Measurements from ENCODE around the gene ZMYM2.
A peak's percentile ranks its signal among the peaks of the same experiment; 100 is the strongest.

Gene ZMYM2

DNA sequence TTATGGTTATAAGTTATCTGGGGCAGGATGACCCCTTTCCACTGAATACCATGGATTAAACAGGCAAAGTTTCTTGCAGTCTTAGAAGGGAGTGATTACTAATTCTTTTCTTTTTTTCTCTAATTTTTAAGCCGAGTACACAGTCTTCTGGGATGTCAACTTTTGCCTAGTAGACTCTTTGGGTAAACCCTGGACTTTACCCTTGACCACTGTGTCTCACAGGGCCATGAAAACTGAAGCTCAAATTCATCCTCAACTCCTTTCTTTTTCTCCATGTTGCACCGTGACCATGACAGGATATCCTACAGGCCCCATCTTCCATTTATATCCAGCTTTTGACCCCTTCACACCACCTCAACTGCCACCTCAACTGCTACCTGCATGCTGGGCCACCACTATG, 150.5 kb downstream of the ZMYM2 start:
- H3K4me3 ChIP-seq (ENCODE audit: control insufficient read depth, low read depth, low read length) = no peak overlapping the region
- no peak for DNase-seq (ENCODE audit: low read depth)
- TF ChIP-seq, protein P1, sequence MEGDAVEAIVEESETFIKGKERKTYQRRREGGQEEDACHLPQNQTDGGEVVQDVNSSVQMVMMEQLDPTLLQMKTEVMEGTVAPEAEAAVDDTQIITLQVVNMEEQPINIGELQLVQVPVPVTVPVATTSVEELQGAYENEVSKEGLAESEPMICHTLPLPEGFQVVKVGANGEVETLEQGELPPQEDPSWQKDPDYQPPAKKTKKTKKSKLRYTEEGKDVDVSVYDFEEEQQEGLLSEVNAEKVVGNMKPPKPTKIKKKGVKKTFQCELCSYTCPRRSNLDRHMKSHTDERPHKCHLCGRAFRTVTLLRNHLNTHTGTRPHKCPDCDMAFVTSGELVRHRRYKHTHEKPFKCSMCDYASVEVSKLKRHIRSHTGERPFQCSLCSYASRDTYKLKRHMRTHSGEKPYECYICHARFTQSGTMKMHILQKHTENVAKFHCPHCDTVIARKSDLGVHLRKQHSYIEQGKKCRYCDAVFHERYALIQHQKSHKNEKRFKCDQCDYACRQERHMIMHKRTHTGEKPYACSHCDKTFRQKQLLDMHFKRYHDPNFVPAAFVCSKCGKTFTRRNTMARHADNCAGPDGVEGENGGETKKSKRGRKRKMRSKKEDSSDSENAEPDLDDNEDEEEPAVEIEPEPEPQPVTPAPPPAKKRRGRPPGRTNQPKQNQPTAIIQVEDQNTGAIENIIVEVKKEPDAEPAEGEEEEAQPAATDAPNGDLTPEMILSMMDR (IDR thresholded peaks at IDR 0.05; ENCODE audit: control insufficient read depth, insufficient read depth, low read depth, low read length, missing control alignments) = no peak

DNA sequence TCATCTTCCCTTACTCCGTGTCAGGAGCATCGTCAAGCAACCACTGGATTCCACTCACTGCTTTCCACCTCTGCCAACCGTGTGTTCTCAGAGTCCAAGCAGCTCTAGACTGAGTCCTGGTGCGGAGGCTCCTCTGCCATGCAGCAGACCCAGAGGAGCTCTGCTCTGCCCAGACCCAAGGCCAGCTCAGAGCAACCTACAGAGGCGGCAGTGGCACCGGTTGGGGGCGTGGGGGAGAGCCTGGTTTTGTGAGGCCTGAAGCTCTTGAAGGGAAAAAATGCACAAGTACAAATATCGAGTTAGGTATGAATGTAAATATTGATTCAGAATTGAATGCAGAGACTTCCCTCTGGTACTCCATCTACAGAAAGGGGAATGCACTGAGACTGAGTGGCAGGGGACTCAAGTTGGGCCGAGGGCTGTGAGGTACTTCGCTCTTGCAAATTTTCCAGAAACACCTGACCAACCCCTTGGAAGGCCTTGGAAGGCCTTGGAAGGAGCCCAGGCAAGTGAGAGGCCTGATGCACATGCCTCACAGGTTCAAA, 155.6 kb downstream of the ZMYM2 start:
- no peak overlapping the region for H3K4me3 ChIP-seq (ENCODE audit: control insufficient read depth, low read depth, low read length)
- TF ChIP-seq, protein P1 (IDR thresholded peaks at IDR 0.05; ENCODE audit: control insufficient read depth, insufficient read depth, low read depth, low read length, missing control alignments) = no peak
- DNase-seq (ENCODE audit: low read depth) = no peak

- no peak overlapping the region for H3K4me3 ChIP-seq (ENCODE audit: control insufficient read depth, low read depth, low read length)
- DNase-seq (ENCODE audit: low read depth) = no peak
- TF ChIP-seq, protein P1 (IDR thresholded peaks at IDR 0.05; ENCODE audit: control insufficient read depth, insufficient read depth, low read depth, low read length, missing control alignments) = no peak
Measured at GRCh38 chr13:20116213-20116612, 157.7 kb downstream of the ZMYM2 start.

DNA sequence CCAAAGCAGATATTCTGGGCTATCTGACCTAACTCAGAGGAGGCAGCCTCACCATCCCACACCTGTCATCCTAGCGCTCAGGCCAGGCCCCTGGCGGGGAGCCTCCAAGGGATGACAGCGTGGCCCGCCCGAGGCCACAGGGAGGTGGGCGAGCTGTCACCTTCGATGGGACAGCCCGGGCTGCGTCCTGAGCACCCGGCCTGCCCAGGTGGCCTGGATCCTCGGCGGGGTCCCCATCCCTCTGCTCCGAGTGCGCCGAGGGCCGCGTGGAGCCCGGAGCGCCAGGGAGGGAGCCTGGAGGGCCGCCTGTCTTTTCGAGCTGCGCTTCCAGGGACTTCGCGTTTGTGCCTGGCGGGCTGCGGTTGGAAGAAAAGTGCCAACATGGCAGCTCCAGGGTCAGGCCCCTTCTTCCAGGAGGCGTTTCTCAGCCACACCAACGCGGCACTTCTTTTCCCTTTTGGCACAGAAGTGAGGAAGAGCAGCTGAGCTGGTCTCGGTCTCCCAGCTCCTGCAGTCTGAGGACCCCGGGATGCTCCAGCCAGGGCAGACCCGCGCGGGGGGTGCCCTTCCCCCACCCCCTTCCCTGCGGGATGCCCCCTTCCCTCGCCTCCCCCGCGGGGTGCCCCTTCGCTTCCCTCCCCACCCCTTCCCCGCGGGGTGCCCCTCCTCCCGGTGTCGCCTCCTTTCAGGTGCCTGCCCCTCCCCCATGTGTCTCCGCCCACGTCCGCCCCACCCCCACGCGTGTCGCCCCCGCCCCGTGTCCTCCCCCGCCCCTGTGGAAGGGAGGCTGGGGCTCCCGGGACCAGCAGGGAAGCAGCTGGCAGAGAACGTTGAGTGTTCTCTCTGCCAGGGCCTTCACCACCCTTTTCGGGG, 160.0 kb downstream of the ZMYM2 start:
- H3K4me3 ChIP-seq (ENCODE audit: control insufficient read depth, low read depth, low read length) = peak overlapping the region; percentile 54
- TF ChIP-seq, protein P1 (IDR thresholded peaks at IDR 0.05; ENCODE audit: control insufficient read depth, insufficient read depth, low read depth, low read length, missing control alignments) = no peak
- DNase-seq (ENCODE audit: low read depth) = no peak

- H3K4me3 ChIP-seq (ENCODE audit: control insufficient read depth, low read depth, low read length) = peak overlapping the region; percentile 23
- TF ChIP-seq, protein P1 (IDR thresholded peaks at IDR 0.05; ENCODE audit: control insufficient read depth, insufficient read depth, low read depth, low read length, missing control alignments) = no peak
- no peak for DNase-seq (ENCODE audit: low read depth)
Measured at GRCh38 chr13:20119960-20120359, 161.4 kb downstream of the ZMYM2 start.

- H3K4me3 ChIP-seq (ENCODE audit: control insufficient read depth, low read depth, low read length) = peak overlapping the region; percentile 23; the same call in 1 of the 2 replicates
- TF ChIP-seq, protein P1 (IDR thresholded peaks at IDR 0.05; ENCODE audit: control insufficient read depth, insufficient read depth, low read depth, low read length, missing control alignments) = no peak
- DNase-seq (ENCODE audit: low read depth) = no peak
Measured at GRCh38 chr13:20121159-20121525, 162.6 kb downstream of the ZMYM2 start.

All from AG09309 (cell line).